ENCODE measurements around the gene CHMP4B. TPM values are rescaled to one million over a fixed set of nuclear protein-coding genes. Genes with fewer than 3 reads are reported as not detected.

Gene CHMP4B
- total and polyA plus RNA-seq, 12 donors = 55.1 to 150 (median 93.4) TPM

GRCh38 chr20:33825340-33826269 lies 14.5 kb downstream of the CHMP4B start:
- intact Hi-C loops (cut with DNase I) = no loop called here
- H3K9me3 ChIP-seq (replicated peaks in 1 of 3) = no peaks in the 10 kb centered on the region
- no peaks in the 10 kb centered on the region for H3K36me3 ChIP-seq (replicated peaks in 1 of 2)
- no peak for TF ChIP-seq CTCF (IDR thresholded peaks at IDR 0.05)
- no peak for TF ChIP-seq POLR2A (IDR thresholded peaks at IDR 0.05)
- H3K27me3 ChIP-seq = no peaks in the 10 kb centered on the region
- H3K4me3 ChIP-seq = no peak overlapping the region
- H3K27ac ChIP-seq = no peak overlapping the region
- DNase-seq = no peak
- WGBS, 4 donors = 87 to 93% (median 91%) methylated on average over 3 of the region's 3 CpGs
- H3K4me1 ChIP-seq (replicated peaks in 1 of 2) = peaks cover 0 to 70% of the 10 kb centered on the region in 2 donors

- H3K36me3 ChIP-seq (replicated peaks in 1 of 2) = no peaks in the 10 kb centered on the region
- no peaks in the 10 kb centered on the region for H3K27me3 ChIP-seq
- peaks cover 0 to 70% of the 10 kb centered on the region in 2 donors for H3K4me1 ChIP-seq (replicated peaks in 1 of 2)
- H3K27ac ChIP-seq = peak overlapping the region in 1 of 5 donors; percentile 24
- intact Hi-C loops (cut with DNase I) = no loop called here
- DNase-seq = no peak
- 81 to 84% (median 83%) methylated on average over 5 of the region's 5 CpGs for WGBS, 4 donors
- TF ChIP-seq CTCF (IDR thresholded peaks at IDR 0.05) = no peak
- no peak for TF ChIP-seq POLR2A (IDR thresholded peaks at IDR 0.05)
- no peaks in the 10 kb centered on the region for H3K9me3 ChIP-seq (replicated peaks in 1 of 3)
- no peak overlapping the region for H3K4me3 ChIP-seq
Observed at GRCh38 chr20:33826270-33826897, 15.2 kb downstream of the CHMP4B start.

GRCh38 chr20:33827109-33827508 lies 16.0 kb downstream of the CHMP4B start:
- H3K9me3 ChIP-seq (replicated peaks in 1 of 3) = no peaks in the 10 kb centered on the region
- H3K27me3 ChIP-seq = no peaks in the 10 kb centered on the region
- H3K36me3 ChIP-seq (replicated peaks in 1 of 2) = no peaks in the 10 kb centered on the region
- TF ChIP-seq POLR2A (IDR thresholded peaks at IDR 0.05) (no peak), CTCF (IDR thresholded peaks at IDR 0.05) (no peak)
- intact Hi-C loops (cut with DNase I) = no loop called here
- H3K27ac ChIP-seq = peak overlapping the region in 1 of 5 donors; percentile 25
- H3K4me1 ChIP-seq (replicated peaks in 1 of 2) = peaks cover 0 to 74% of the 10 kb centered on the region in 2 donors
- no peak overlapping the region for H3K4me3 ChIP-seq
- WGBS, 4 donors = 58 to 70% (median 69%) methylated on average over 2 of the region's 2 CpGs
- DNase-seq = no peak

GRCh38 chr20:33827634-33828325 lies 16.6 kb downstream of the CHMP4B start:
- intact Hi-C loops (cut with DNase I) = no loop called here
- Histone ChIP-seq H3K36me3 (replicated peaks in 1 of 2) (no peaks in the 10 kb centered on the region), H3K27me3 (no peaks in the 10 kb centered on the region), H3K4me1 (replicated peaks in 1 of 2) (peaks cover 0 to 77% of the 10 kb centered on the region in 2 donors), H3K9me3 (replicated peaks in 1 of 3) (no peaks in the 10 kb centered on the region), H3K4me3 (no peak overlapping the region), H3K27ac (peak overlapping the region in 2 of 5 donors; percentile 25 to 30)
- WGBS, 4 donors = 87 to 90% (median 88%) methylated on average over 4 of the region's 4 CpGs
- DNase-seq = no peak
- TF ChIP-seq CTCF (IDR thresholded peaks at IDR 0.05) (no peak), POLR2A (IDR thresholded peaks at IDR 0.05) (no peak)

Measured in adrenal gland (tissue), 12 donors.